H9 (cell line): ENCODE results near the gene COL4A2. TPM values are rescaled to one million over a fixed set of nuclear protein-coding genes. Genes with fewer than 3 reads are reported as not detected.

Source experiments
- DNase-seq: peaks from one replicate; pipeline ENCODE4 v3.0.0-alpha.2; 2017
- H2AFZ ChIP-seq: one replicate; pipeline ENCODE4 v1.6.1; 2013; ENCODE audit warnings: mild to moderate bottlenecking, low read length, control low read depth, moderate library complexity
- H2AK5ac ChIP-seq: 2 replicates; pipeline ENCODE4 v1.6.1; 2013; ENCODE audit warnings: low read length, control low read depth, mixed read lengths; ENCODE audit not compliant: insufficient read length
- H2BK120ac ChIP-seq: one replicate; pipeline ENCODE4 v1.6.1; 2013; ENCODE audit warnings: low read depth, mild to moderate bottlenecking, low read length, control low read depth, inconsistent platforms; ENCODE audit not compliant: poor library complexity, severe bottlenecking
- H2BK12ac ChIP-seq: 2 replicates; pipeline ENCODE4 v1.6.1; 2013; ENCODE audit warnings: low read length, control low read depth, mixed read lengths, low read depth; ENCODE audit not compliant: insufficient read length
- H2BK15ac ChIP-seq: 2 replicates; pipeline ENCODE4 v1.6.1; 2013; ENCODE audit warnings: low read depth, low read length, control low read depth
- H2BK20ac ChIP-seq: one replicate; pipeline ENCODE4 v1.6.1; 2013; ENCODE audit warnings: low read depth, mild to moderate bottlenecking, low read length, control low read depth, inconsistent platforms; ENCODE audit not compliant: poor library complexity, severe bottlenecking
- H2BK5ac ChIP-seq: 2 replicates; pipeline ENCODE4 v1.6.1; 2013; ENCODE audit warnings: low read length, control low read depth, mixed read lengths; ENCODE audit not compliant: insufficient read length
- H3K14ac ChIP-seq: 2 replicates; pipeline ENCODE4 v1.6.1; 2013; ENCODE audit warnings: low read length, control low read depth; ENCODE audit not compliant: insufficient read depth
- H3K18ac ChIP-seq: 2 replicates; pipeline ENCODE4 v1.6.1; 2013; ENCODE audit warnings: low read depth, mild to moderate bottlenecking, mixed read lengths, low read length, control low read depth; ENCODE audit not compliant: insufficient read length
- H3K23ac ChIP-seq: 2 replicates; pipeline ENCODE4 v1.6.1; 2013; ENCODE audit warnings: low read length, control low read depth, mixed read lengths, low read depth; ENCODE audit not compliant: insufficient read length
- H3K23me2 ChIP-seq: 2 replicates; pipeline ENCODE4 v1.6.1; 2013; ENCODE audit warnings: low read depth, mild to moderate bottlenecking, mixed read lengths, low read length, control low read depth; ENCODE audit not compliant: insufficient read length, poor library complexity, severe bottlenecking
- H3K27ac ChIP-seq: 2 replicates; pipeline ENCODE4 v1.5.1; 2013; ENCODE audit warnings: low read length, control low read depth, mixed read lengths, low read depth; ENCODE audit not compliant: insufficient read length
- H3K27me3 ChIP-seq: 2 replicates; pipeline ENCODE4 v1.6.1; 2013; ENCODE audit warnings: low read length, control low read depth, inconsistent platforms; ENCODE audit not compliant: insufficient read depth
- H3K4ac ChIP-seq: 2 replicates; pipeline ENCODE4 v1.6.1; 2013; ENCODE audit warnings: low read depth, mild to moderate bottlenecking, control low read depth, inconsistent platforms, low read length, moderate library complexity
- H3K4me1 ChIP-seq: 2 replicates; pipeline ENCODE4 v1.6.1; 2013; ENCODE audit warnings: low read length, control low read depth, inconsistent platforms; ENCODE audit not compliant: insufficient read depth
- H3K4me2 ChIP-seq: 2 replicates; pipeline ENCODE4 v1.6.1; 2013; ENCODE audit warnings: low read length, control low read depth, mixed read lengths; ENCODE audit not compliant: insufficient read length, insufficient read depth
- H3K56ac ChIP-seq: 2 replicates; pipeline ENCODE4 v1.6.1; 2013; ENCODE audit warnings: low read depth, mild to moderate bottlenecking, mixed read lengths, low read length, control low read depth; ENCODE audit not compliant: insufficient read length
- H3K79me1 ChIP-seq: 2 replicates; pipeline ENCODE4 v1.6.1; 2013; ENCODE audit warnings: low read depth, mild to moderate bottlenecking, moderate library complexity, low read length, control low read depth, inconsistent platforms; ENCODE audit not compliant: insufficient read depth, poor library complexity, severe bottlenecking
- H3K79me2 ChIP-seq: 2 replicates; pipeline ENCODE4 v1.6.1; 2013; ENCODE audit warnings: low read length, control low read depth, inconsistent platforms; ENCODE audit not compliant: insufficient read depth
- H3K9ac ChIP-seq: 2 replicates; pipeline ENCODE4 v1.6.1; 2013; ENCODE audit warnings: low read length, control low read depth, mixed read lengths; ENCODE audit not compliant: insufficient read length; ENCODE audit errors: extremely low read depth
- H3K9me3 ChIP-seq: one replicate; pipeline ENCODE4 v1.6.1; 2013; ENCODE audit warnings: low read depth, low read length, inconsistent platforms; ENCODE audit not compliant: control insufficient read depth
- H3T11ph ChIP-seq: one replicate; pipeline ENCODE4 v1.6.1; 2013; ENCODE audit warnings: mild to moderate bottlenecking, low read length, control low read depth, inconsistent platforms
- H4K20me1 ChIP-seq: one replicate; pipeline ENCODE4 v1.6.1; 2013; ENCODE audit not compliant: control insufficient read depth, insufficient read length, insufficient read depth
- H4K5ac ChIP-seq: 2 replicates; pipeline ENCODE4 v1.6.1; 2013; ENCODE audit warnings: low read depth, mild to moderate bottlenecking, mixed read lengths, low read length, control low read depth; ENCODE audit not compliant: insufficient read length
- H4K8ac ChIP-seq: replicated peaks from 2 replicates; pipeline ENCODE4 v1.6.1; 2013; ENCODE audit warnings: low read length, control low read depth, mixed read lengths, low read depth; ENCODE audit not compliant: insufficient read length
- H4K91ac ChIP-seq: 2 replicates; pipeline ENCODE4 v1.6.1; 2013; ENCODE audit warnings: low read depth, mild to moderate bottlenecking, moderate library complexity, mixed read lengths, low read length, control low read depth; ENCODE audit not compliant: insufficient read length
- H3K27ac Mint-ChIP-seq, 3 experiments: 2 replicates in 2 of 3; 3 replicates in 1 of 3; pipeline ENCODE4 v1.8.0; 2020 to 2021; ENCODE audit warnings: mixed read lengths in 3 of 3, mild to moderate bottlenecking in 1 of 3, moderate library complexity in 1 of 3
- H3K27me3 Mint-ChIP-seq: 2 replicates; pipeline ENCODE4 v1.8.0; 2021; ENCODE audit warnings: low read depth, mild to moderate bottlenecking, moderate library complexity, mixed read lengths
- H3K36me3 Mint-ChIP-seq, 3 experiments: 2 replicates in 2 of 3; 3 replicates in 1 of 3; pipeline ENCODE4 v1.8.0; 2020 to 2021; ENCODE audit warnings: low read depth in 3 of 3, mixed read lengths in 3 of 3; ENCODE audit not compliant: insufficient read depth in 1 of 3
- H3K4me1 Mint-ChIP-seq, 2 experiments: 2 replicates each; pipeline ENCODE4 v1.8.0; 2020; ENCODE audit warnings: mixed read lengths in 2 of 2
- H3K4me3 Mint-ChIP-seq, 2 experiments: 2 replicates in 1 of 2; 3 replicates in 1 of 2; pipeline ENCODE4 v1.8.0; 2020 to 2021; ENCODE audit warnings: mild to moderate bottlenecking in 2 of 2, mixed read lengths in 2 of 2, moderate library complexity in 1 of 2
- H3K9me3 Mint-ChIP-seq, 2 experiments: 2 replicates in 1 of 2; 3 replicates in 1 of 2; pipeline ENCODE4 v1.8.0; 2020; ENCODE audit warnings: mild to moderate bottlenecking in 2 of 2, mixed read lengths in 2 of 2, moderate library complexity in 1 of 2
- CTCF ChIP-seq: fragments of 200-600 bp; sonication (generic); conservative IDR thresholded peaks from 3 replicates; pipeline ENCODE4 v1.8.0; 2021; ENCODE audit warnings: antibody characterized with exemption, mild to moderate bottlenecking
- WGBS: extraction: QIAGEN DNeasy Blood & Tissue Kit; methylation state at CpG from one replicate; pipeline ENCODE4 v1.1.7; 2013; ENCODE audit warnings: missing lambda C conversion rate, low lambda C conversion rate, mixed read lengths; ENCODE audit not compliant: insufficient read length; ENCODE audit errors: extremely low coverage; 5-methylcytosine and 5-hydroxymethylcytosine counted together
- total RNA-seq: library from RNA; stranded (reverse); gene quantifications from 2 replicates; pipeline ENCODE4 v1.2.1, GENCODE V29; 2021

The COL4A2 gene
- total RNA-seq, 1 experiment from 2014 or later = 76.5 TPM

GRCh38 chr13:110503037-110503901 lies 196.2 kb downstream of the COL4A2 start:
- Histone ChIP-seq H3K9ac (no peak overlapping the region), H3K4ac (no peak overlapping the region), H2AFZ (no peak overlapping the region), H3K23ac (no peak overlapping the region), H4K8ac (no peak overlapping the region), H3K14ac (no peak overlapping the region), H3K9me3 (no peaks in the 10 kb centered on the region), H2AK5ac (no peak overlapping the region), H3K27ac (no peak overlapping the region), H3K27me3 (no peaks in the 10 kb centered on the region), H3K79me1 (no peaks in the 10 kb centered on the region), H3K4me1 (no peaks in the 10 kb centered on the region), H2BK120ac (no peak overlapping the region), H2BK5ac (no peak overlapping the region), H4K91ac (no peak overlapping the region), H4K5ac (no peak overlapping the region), H4K20me1 (no peaks in the 10 kb centered on the region), H3K56ac (no peak overlapping the region), H3K23me2 (no peaks in the 10 kb centered on the region), H2BK12ac (no peak overlapping the region), H3K4me2 (no peak overlapping the region), H3T11ph (no peak overlapping the region), H3K18ac (no peak overlapping the region), H2BK15ac (no peak overlapping the region; the same call in 1 of the 2 replicates), H3K79me2 (no peaks in the 10 kb centered on the region), H2BK20ac (no peak overlapping the region)
- Mint-ChIP-seq H3K4me1 (no peaks in the 10 kb centered on the region), H3K9me3 (no peaks in the 10 kb centered on the region), H3K27me3 (no peaks in the 10 kb centered on the region), H3K36me3 (peaks cover 45 to 81% (median 70%) of the 10 kb centered on the region in 3 experiments), H3K4me3 (no peak overlapping the region; a peak in 1 of 5 replicates), H3K27ac (peak overlapping the region; percentile 40 to 83 (median 48); a peak in 1 of 7 replicates)
- WGBS = no CpG with 5 or more reads among the region's 20 CpGs
- TF ChIP-seq CTCF = no peak
- DNase-seq = no peak
